Tongue (tissue), 2 donors: Measurements from ENCODE around the gene ZNF101. TPM values are rescaled to one million over a fixed set of nuclear protein-coding genes. Genes with fewer than 3 reads are reported as not detected.

Experiments
- DNase-seq: peaks from one replicate; pipeline ENCODE4 v3.0.0-alpha.2; 2015
- total RNA-seq: library from RNA; depleted of rRNA; stranded (reverse); fragments of >200 nt; gene quantifications from one replicate; pipeline ENCODE4 v1.2.3, GENCODE V29; 2014

ZNF101 gene
- total RNA-seq, result 7.0 TPM

GRCh38 chr19:19668230-19669012 lies at the start of gene ZNF101:
Gene ZNF101 (plus strand): TSS chr19:19668839. CDS start chr19:19668964, 125 bp downstream.
- peak; percentile 96 for DNase-seq

DNA sequence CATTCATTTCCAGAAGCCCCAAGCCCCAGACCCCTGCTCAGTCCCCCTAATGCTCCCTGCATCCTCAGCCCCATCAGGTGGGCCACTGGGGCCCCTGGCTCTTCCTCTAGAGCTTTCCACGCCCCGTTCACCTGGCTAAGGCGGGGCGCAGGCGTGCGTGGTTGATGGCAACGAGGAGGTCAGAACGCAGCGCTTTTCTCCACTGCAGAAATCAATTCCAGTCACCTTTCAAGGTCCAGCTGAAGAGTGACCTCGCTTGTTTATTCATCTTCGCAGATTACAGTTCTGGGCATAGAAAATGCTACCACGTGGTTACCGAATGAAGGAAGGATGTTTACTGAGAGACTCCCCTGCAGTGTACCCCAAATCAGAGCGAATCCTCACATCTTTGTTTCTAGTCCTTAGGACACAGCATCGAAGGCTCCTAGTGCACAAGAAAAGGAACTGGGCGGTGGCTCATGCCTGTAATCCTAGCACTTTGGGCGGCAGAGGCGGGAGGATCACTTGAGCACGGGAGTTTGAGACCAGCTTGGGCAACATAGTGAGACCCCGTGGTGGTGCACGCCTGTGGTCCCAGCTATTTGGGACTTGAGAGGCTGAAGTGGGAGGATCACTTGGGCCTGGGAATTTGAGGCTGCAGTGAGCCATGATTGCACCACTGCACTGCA lies 49.3 kb upstream of the ZNF101 start:
- DNase-seq, result no peak

DNA sequence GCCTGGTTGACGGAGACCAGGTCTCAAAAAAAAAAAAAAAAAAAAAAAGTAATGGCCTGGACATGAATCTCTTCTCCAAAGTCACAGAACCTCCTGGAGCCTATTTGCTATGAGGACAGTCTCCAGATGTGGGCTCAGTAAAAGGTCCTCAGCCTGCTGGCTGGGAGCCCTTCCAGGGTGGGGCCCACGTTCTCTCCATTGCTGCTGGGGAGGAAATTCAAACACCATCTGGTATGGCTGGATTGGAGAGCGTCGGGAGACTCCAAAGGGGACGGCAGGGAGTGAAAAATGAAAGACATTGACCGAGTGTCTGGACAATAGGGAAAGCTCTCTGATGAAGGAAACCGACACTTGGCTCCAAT lies 48.8 kb upstream of the ZNF101 start:
- DNase-seq, result no peak

DNA sequence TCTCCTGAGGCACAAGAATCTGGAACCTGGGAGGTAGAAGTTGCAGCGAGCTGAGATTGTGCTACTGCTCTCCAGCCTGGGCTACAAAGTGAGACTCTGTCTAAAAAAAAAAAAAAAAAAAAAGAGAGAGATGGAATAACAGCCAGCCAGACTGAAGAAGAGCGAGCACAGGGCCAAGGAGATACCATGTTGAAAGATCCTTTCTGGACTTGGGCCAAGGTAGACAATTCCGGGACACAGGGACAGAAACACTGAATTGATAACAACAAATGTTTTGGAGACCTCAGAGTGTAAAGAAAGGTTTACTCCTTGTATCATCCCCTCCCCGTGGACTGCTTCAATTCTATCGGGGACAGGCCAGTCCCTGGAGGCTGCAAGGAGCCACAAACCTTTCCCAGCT lies 45.3 kb upstream of the ZNF101 start:
- DNase-seq, result no peak

GRCh38 chr19:19624032-19624570 lies 44.5 kb upstream of the ZNF101 start:
- DNase-seq, result no peak

DNA sequence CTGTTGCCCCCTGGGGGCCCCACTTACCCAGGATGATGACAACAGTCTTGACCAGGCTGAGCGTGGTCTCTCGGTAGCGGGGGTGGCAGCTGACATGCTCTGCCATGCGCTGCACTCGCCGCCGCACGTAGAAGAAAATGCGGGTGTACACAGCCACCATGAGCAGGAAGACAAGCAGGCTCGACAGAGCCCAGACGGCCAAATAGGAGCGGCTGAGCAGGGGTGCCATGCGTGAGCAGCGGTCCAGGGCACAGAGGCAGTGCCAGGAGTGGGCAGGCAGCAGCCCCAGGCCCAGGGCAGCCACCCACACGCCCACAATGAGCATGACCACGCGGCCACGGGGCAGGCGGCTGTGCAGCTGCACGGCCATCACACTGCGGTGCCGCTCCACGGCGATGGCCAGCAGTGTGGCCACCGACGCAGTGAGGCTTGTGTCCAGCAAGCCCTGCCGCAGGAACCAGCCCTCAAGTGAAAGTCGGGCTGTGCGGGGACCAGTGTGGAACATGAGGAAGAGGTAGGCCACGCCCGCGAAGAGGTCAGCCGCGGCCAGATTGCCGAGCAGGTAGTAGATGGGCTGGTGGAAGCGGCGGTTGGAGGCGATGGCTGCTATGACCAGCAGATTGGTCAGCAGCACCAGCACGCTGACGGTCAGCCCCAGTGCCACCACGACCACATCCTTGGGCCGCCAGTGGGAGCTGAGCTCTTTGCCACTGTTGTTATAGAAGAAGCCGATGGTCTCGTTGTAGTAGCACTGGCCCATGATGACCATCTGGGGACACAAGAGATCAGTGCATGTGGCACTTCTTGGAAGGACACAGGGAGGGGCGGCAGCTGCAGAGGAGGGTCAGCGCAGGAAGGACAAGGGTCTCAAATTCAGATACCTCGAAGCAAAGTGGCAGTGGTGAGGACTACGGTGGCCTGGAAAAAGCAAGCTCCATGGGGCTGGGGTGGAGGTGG lies 41.8 kb upstream of the ZNF101 start:
- no peak for DNase-seq

- DNase-seq, result peak; percentile 67
Observed at GRCh38 chr19:19627621-19628500, 40.8 kb upstream of the ZNF101 start, which contains the start of gene LPAR2. Gene LPAR2 (minus strand): TSS chr19:19628220. CDS start chr19:19627275, 945 bp downstream.

DNA sequence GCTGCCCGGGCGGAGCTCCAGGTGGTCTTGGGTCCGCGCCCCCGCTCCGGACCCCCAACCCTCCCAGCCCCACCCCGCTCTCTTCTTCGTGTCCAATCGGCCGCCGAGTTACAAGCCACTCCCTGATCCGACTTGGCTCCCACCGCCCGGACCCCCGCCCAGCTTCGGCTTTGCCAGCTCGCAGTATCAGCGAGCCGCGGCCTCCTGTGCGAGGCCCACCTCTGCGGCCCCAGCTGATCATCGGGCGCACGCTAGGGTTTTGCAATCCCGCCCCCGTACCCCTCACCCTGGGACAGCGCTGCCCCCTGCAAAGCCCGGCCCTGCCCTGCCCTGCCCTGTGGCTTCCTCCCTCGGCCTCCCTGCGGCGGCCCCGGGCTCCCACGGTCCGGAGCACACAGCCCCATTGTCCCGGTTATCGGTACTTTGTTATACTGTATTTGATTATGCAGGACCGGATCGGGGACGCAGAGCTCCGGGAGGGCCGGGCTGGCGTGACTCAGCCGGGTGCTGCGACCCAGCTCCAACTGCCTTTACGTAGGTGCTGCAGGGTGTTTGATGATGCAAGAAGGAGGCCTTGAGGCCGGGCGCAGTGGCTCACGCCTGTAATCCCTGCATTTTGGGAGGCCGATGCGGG lies 40.0 kb upstream of the ZNF101 start:
- DNase-seq, result peak; percentile 82

- DNase-seq, result no peak
Observed at GRCh38 chr19:19630062-19630414, 38.6 kb upstream of the ZNF101 start.

DNA sequence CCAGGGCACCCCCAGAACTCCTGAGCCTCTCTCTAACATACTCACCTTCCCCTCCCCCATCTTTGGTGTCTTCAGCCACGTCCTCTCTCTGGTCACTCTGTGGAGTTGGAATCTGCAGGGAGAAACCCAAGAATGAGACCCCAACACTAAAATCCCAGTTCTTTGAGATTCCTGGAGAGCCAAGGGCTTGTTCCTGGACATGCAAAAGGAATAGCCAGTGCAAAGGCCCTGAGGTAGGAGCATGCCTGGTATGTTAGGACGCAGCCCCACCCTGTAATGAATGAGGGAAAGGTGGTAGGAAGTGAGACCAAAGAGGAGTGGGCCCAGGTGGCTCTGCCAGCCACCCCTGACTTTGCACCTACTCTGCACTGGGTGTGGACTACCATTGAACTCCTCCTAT lies 38.2 kb upstream of the ZNF101 start:
- no peak for DNase-seq

DNA sequence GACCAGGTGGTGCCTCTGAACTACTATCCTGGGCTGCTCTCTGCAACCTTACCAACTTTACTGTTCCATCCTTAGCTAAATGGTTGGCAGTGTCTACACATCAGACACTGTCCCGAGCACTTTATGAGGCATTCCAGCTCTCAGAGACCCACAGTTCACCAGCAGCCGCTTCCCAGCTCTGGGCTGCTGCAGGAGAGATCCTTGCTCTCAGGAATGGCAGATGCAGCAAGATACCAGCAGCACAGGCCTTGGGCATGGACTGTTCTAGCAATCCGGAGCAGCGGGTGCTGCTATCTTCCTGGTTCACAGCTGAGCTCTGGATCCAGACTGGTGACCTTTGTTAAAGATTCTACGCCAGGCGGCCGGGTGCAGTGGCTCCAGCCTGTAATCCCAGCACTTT lies 37.3 kb upstream of the ZNF101 start:
- no peak for DNase-seq

DNA sequence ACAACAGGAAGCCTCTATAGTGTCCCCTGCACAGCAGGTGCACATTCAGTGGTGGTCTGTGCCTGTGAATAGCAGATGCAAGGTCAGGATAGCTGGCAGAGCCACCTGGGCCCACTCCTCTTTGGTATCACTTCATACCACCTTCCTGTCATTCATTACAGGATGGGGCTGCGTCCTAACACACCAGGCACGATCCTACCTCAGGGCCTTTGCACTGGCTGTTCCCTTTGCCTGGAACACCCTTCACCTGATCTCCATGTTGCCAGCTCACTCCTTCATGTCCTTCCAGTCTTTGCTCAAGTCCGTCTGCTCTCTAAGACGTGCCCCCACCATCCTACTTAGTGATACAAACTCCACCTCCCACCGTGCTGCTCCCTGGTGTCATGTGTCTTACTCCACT lies 36.0 kb upstream of the ZNF101 start:
- DNase-seq, result no peak

- no peak for DNase-seq
Observed at GRCh38 chr19:19633711-19634515, 34.7 kb upstream of the ZNF101 start.

GRCh38 chr19:19634516-19635312 lies 33.9 kb upstream of the ZNF101 start:
- no peak for DNase-seq

GRCh38 chr19:19635313-19635702 lies 33.3 kb upstream of the ZNF101 start:
- DNase-seq, result no peak

- no peak for DNase-seq
Observed at GRCh38 chr19:19636573-19637185, 32.0 kb upstream of the ZNF101 start.

- no peak for DNase-seq
Observed at GRCh38 chr19:19637186-19637522, 31.5 kb upstream of the ZNF101 start.

DNA sequence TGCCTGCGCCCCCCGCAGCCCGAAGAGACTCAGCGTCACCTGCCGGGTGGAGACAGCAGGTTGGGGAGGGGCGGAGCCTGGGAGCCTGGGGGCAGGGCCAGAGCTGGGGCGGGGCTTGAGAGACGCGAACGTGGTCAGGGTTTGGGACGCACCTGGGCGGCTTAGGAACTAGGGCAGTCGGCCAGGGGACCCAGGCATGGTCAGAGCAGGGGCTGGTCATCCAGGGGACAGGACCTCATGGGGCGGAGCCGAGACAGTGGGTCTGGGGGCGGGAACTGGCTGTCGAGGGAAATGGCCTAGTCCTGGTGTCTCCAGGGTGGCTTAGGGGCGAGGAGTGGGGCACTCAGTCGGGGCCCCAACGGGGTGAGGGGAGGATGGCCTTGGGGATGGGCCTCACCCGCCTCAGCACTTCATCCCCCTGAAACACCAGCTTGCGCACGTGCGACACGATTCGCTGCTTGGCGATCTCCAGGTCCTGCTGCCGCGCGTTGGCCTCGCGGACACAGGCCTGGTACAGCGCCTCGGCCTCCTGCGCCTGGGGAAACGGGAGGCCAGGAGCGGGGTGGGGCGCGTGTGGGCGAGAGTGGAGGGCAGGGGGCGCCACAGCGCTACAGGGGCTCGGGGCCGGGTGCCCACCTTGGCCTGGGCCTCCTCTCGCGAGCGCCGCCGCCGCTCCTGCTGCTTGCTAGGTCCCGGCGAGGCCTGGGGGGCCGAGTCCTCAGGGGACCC lies 31.0 kb upstream of the ZNF101 start:
- no peak for DNase-seq
